Stimulated activated CD8-positive, alpha-beta memory T cell treated with anti-CD3 and anti-CD28 coated beads, Interleukin-7, amount 100 ng/mL, for 48 hours (primary cell): ENCODE results near the gene FBXO47.
A peak's percentile ranks its signal among the peaks of the same experiment; 100 is the strongest.

Source experiments
- DNase-seq, 2 donors: peaks; one replicate each; pipeline ENCODE4 v3.0.0-alpha.2; 2020; ENCODE audit warnings: low read depth in 1 of 2; ENCODE audit errors: extremely low read depth in 1 of 2

The FBXO47 gene, protein sequence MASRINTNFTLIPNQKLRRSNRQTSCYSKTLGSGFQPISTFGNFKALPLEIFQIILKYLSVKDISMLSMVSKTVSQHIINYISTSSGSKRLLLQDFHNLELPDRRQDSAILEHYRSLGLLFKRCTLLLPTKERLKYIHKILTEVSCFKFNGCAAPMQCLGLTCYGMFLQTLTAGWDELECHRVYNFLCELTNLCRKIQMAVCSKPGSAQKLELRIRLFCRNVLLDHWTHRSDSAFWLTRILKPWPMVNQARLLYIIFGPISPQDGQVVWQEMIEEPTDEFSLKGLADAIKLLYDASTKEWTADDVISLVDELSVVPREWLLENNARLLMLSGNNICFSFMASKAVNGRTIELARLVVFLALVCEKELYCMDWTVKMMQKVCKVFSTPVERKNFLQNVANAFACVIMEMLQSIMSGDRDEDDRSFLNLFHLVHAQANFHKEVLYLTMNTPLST

DNA sequence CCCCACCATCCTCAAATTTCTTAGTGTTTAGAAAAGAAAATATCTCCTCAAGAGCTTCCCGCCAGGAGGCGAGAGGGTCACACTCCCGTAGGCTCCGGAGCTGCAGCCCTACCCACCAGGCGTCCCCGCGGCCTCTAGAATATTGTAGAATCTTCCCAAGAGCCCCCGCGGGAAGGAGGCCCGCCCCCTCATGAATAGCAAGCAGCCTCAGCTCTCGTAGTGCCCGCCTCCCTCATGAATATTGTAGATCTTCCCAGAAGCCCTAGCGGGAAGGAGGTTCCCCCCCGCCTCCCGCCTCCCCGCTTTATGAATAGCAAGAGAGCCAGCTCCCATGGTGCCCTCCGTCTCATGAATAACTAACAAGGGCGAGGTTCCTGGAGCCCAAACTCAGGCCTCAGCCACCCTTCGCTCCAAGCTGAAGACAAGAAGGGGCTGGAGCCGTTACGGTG, at the start of gene FBXO47:
FBXO47 (minus strand) TSS at position 114 of the 449 bp plus-strand sequence. CDS start 4,378 bp downstream, outside the sequence.
- DNase-seq = peak; percentile 58 to 83

DNA sequence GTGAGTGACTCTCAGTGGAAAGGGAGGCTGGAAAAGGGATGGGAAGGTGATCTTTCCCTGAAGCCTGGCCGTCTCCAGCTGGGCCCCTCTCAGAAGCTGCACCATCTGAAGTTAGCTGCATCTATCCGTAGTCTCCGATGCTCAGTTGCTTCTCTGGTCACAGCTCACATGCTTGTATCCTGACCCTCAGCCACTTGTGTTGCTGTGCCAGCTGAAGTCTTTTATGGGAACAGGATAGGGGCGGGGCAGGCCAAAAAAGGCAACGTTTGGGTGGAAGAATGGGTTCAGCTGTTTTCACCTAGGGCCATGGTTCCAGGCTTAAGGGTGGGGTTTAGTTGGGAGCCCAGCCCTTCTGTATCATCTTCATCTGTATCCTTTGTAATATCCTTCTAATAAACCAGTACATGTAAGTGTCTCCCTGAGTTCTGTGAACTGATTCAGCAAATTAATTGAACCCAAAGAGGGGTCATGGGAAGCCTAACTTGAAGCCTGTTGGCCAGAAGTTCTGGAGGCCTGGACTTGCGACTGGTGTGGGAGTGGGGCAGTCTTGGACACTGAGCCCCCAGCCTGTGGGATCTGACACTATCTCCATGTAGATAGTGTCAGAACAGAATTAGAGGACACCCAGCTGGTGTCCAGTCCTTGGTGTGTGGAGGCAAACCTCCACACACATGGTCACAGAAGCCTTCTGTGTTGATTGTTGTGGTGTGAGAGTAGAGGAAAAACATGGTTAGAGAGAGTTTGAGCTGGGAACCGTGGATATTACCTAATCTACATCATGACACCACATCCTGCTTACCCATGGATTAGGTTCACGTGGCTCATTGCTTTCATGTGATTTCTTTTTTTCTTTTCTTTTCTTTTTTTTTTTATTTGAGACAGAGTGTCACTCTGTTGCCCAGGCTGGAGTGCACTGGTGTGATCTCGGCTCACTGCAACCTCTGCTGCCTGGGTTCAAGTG, 49.3 kb upstream of the FBXO47 start:
- DNase-seq = no peak

DNA sequence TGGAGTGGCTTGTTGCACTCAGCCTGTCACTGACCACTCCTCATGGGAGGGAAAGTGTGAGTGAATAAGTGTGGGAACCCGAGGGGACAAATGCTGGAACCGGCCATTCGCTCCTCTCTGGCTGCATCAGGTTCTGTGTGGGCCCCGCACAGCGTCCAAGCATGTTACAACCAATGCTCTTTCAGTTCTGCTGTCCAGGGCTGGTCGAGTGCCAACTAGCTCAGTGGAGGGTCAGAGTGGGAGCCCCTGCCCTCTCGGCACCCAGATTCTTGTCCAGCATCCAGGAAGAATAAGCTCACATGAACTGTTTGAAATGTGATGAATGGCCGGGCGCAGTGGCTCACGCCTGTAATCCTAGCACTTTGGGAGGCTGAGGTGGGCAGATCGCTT, 48.3 kb upstream of the FBXO47 start:
- DNase-seq = no peak

DNA sequence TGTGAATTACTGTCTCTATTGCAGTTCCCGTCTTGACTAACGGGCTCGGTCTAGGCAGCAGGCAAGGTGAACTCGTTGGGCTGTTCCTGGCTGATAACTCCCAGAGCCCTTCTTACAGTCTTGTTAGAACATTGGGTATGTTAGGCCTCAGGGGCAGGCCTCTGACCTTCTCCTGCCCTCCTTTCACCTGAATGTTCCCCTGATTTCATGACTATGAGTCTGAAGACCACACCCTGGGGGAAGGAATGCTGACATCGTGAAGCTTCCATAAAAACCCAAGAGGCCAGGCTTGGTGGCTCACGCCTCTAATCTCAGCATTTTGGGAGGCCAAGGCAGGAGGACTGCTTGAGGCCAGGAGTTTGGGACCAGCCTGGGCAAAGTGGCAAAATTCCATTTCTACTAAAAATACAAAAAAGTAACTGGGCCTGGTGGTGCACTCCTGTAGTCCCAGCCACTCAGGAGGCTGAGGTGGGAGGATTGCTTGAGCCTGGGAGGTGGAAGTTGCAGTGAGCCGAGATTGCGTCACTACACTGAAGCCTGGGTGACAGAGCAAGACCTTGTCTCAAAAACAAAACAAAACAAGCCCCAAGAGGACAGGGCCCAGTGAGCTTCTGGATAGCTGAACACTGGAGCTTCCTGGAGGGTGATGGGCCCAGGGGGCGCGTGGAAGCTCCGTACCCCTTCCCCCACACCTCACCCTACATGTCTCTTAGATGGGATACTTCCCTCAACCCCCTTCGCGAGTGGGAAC, 47.8 kb upstream of the FBXO47 start:
- DNase-seq = no peak

DNA sequence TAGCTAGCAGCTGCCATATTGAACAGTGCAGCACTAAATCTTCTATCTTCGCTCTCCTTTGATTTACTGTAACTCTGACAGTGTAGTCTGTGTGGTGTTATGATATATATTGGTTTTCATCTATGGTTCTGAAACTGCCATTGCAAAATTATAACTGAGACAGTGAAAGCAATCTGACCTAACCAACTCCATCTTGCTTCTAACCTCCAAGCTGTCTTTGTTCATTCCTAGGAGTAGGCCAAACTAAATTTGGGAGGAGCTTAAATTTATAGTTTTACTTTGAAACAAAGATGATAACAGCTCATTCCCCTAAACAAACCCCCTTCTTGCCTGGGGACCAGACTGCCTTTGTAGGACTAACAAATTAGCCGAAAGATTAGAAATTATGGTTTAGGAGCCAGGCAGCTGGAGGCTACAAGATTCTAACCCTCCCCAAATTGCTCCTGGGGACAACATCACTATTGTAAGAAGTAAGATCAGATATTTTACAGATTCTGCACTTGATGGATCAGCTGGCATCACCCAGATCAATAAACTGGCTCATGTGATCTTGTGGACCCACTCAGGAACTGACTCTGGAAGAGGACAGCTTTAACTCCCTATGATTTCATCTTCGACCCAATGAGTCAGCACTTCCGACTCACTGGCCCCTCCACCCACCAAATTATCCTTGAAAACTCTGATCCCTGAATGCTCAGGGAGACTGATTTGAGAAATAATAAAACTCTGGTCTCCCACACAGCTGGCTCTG, 47.0 kb upstream of the FBXO47 start:
- no peak for DNase-seq

DNA sequence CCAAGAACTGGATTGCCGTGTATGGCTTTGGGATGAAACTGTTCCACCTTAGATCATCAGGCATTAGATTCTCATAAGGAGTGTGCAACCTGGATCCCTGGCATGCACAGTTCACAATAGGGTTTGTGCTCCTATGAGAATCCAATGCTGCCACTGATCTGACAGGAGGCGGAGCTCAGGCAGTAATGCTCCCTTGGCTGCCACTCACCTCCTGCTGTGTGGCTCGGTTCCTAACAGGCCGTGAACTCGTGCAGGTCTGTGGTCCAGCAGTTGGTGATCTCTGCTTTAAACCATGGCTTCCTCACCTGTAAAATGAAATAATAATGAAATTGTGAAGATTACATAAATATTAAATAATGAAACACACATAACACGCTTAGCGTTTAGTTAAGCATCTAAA, 45.5 kb upstream of the FBXO47 start:
- DNase-seq = no peak

DNA sequence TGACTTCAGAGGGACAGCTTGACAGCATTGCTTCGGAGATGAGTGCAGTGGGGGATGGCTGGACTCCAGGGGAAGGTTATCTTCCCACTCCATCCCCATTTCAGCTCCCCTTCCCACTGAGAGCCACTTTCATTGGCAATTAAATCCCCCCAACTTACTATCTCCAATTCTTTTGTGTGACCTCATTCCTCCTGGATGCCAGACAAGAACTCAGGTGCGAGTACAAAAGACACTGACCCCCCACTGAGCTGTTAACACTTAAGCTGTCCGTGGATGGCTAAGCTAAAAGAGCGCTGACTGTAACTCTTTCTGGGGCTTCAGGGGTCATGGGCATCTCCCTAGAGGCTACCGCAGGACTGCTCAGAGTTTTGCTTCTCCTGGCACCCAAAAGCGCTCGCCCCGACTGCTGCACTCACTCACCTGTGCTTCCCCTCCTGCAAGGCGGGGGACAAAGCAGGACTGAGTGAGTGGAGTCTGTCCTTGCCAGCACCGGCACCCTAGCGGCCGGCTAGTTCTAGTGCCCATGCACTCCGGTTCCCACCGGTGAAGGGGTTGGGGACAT, 44.8 kb upstream of the FBXO47 start:
- DNase-seq = no peak

DNA sequence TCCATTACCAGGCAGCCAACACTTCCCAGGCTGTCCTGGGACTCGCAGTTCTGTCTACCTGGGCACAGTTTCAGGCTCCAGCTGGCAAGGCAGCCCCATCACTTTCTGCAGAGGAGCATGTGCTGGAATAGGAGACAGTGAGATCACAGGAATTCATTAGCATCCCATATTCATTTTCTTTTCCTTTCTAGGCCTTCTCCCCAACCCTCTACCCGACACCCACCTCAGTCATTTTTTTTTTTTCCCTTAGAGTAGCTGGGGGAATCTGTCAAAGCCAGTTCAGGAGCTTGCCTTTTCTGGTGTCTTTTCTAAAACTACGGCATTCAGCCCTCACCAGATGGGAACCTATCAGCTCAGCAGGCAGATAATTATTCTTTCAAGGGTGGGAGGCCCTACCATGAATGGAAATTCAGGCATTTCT, 42.4 kb upstream of the FBXO47 start:
- no peak for DNase-seq

DNA sequence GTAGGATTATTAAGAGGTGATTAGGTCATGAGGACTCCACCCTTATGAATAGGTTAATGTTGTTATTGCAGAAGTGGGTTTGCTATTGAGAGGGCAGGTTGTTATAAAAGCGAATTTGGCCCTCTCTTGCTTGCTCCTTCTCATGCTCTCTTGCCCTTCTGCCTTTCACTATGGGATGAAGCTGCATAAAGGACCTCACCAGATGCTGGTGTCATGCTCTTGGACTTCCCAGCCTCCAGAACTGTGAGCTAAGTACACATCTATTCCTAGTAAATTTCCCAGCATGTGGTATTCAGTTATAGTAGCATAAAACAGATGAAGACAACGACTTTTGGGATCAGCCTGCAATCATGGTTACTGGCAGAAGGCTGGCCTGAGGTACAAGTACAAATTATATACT, 41.4 kb upstream of the FBXO47 start:
- DNase-seq = no peak

DNA sequence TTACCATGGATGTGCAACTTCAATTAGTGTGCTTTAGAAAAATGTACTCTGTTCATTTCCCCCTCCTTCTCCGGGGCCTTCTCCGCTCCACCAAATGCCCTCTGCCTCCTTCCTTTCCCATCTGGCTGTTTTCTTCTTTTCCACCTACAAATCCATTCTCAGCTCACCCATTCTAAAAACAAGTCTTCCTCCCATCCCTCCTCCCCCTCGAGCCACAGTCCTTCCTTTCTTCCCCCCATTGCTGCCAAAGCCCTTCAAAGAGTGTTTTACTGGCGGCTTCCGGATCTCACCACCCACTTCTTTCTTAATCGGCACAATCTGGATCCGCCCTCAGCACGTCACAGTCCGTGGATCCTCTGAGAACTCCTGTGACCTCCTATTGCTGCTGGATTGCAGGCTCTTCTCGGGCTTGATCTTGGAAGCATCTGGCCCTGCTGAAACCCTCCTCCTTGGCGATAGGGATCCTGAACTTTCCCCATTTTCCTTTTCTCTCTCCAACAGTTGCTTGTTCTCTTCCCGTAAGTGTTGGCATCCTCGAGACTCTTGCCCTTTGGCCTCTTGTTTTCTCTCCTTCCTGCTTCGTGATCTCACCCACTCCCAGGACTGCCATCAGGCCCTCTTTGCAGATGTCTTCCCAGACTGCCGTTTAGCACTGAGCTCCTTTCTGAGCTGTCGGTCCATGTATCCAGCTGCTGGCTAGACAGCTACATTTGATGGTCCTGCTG, 36.0 kb upstream of the FBXO47 start:
- peak in 1 of 2 donors; percentile 25 for DNase-seq

DNA sequence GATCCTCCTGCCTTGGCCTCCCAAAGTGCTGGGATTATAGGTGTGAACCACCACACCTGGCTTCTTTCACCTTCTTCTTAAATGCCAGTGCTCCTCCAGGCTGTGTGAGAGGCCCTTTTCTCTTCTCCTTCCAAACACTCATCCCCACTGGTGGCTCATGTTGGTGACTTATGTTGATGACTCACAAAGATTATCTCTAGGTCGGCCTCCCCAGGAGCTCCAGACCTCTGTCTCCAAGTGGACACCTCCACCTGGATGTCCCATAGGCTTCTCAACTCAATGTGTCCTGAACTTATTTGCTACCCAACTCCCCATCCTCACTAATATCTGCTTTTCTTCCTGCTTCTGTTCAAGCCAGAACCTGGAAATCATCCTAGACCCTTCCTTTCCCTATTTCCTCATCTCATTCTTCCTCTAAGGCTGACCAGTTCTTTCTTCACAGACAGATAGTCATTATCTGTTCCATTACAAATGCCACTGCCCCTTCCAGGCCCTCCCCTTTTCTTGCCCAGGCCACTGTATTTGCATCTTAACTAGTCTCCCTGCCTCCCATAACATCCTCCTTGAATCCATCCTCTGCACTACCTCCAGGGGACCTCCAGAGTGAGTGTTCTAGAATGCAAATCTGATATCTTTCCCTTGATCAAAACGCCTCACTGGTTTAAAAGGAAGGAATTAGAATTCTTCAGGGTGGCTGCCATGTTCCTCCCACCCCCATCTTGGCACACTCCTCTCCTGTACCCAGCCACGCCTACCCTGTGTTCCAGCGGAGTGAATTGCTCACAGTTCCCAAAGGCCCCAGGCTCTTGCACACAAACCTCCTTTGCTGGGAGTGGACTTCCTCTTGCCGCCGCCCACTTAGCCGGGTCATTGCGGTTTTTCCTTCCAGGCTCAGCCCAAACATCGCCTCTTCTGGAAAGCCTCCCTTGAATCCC, 34.8 kb upstream of the FBXO47 start:
- DNase-seq = no peak

DNA sequence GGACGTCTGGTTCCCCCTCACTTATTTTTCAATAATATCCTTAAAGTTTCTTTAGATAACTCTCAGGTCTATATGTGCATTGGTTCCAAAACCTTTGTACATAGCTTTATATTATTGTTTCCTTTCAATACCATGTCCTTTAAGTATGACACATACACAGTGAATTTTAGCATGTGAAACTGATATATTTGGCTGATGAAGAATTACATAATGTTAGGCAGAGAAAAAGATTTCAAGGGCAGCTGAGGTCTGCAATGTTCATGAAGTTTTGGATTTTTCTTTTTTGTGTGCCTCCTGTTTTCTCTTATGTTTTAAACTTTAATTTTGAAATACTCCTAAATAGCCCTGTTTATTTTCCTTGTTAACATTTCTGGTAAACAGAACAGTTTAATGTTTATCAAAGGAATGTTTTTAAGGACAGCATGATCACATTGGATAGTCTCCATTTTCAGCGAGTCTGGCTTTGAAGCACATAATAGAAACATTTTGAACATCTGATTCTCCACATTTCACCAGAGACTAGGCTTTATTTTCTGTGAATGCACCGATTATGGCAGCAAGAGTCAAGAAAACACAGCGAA, 32.9 kb upstream of the FBXO47 start:
- no peak for DNase-seq

DNA sequence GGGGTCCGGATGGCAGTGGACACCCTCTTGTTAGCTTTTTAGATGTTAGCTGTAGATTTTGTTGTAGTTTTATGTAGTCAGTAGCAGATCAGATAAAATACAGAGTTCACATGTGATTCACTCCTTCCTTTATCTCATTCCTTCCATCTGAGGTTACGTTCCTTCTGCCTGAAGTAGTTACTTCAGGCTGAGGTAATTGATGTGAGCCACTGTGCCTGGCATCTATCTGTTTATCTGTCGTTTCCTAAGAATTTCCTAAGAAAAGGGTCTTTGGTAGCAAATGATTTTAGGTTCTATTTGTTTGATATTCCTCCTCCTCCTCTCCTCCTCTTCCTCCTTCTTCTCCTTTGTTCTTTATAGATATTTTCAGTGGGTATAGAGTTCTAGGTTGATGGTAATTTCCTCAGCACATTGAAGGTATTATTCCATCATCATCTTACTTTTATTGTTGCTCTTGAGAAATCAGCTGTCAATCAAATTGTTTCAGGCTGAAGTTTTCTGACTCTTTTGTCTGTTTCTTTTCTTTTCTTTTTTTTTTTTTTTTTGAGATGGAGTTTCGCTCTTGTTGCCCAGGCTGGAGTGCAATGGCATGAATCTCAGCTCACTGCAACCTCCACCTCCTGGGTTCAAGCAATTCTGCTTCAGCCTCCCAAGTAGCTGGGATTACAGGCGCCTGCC, 29.6 kb upstream of the FBXO47 start:
- no peak for DNase-seq

DNA sequence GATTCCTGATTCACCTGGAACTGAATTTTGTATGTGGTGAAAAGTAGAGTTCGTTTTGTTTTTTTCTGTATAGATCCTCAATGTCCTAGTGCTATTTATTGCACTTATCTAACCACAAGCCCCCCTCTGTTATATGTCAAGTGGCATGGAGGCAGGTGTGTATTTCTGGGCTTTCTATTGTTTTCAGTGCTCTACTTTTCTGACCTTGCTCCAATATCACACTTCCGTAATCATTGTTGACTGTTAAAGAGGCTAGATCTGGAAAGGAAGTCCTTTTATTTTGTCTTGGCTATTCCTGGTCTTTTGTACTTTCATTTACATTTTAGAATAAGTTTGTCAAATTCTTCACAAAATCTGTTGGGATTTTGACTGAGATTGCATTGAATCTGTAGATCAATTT, 26.8 kb upstream of the FBXO47 start:
- DNase-seq = no peak

DNA sequence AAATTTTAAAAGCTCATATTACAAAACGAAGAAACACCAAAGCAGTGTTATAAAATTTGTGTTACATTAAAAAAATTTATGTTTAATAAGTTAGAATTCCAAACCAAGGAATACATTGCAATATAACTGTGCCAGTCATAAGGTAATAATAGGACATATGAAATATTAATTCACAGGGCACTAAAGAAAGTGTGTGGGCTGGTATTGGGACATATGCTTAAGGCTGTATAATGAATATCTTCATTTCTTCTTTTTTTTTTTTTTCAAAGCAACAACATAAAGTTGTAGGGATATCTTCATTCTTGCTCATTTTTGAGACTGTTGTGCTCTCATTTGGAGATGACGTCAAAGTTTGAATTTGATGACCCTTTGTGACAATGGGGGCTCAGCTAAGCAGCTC, 17.5 kb upstream of the FBXO47 start:
- DNase-seq = no peak

DNA sequence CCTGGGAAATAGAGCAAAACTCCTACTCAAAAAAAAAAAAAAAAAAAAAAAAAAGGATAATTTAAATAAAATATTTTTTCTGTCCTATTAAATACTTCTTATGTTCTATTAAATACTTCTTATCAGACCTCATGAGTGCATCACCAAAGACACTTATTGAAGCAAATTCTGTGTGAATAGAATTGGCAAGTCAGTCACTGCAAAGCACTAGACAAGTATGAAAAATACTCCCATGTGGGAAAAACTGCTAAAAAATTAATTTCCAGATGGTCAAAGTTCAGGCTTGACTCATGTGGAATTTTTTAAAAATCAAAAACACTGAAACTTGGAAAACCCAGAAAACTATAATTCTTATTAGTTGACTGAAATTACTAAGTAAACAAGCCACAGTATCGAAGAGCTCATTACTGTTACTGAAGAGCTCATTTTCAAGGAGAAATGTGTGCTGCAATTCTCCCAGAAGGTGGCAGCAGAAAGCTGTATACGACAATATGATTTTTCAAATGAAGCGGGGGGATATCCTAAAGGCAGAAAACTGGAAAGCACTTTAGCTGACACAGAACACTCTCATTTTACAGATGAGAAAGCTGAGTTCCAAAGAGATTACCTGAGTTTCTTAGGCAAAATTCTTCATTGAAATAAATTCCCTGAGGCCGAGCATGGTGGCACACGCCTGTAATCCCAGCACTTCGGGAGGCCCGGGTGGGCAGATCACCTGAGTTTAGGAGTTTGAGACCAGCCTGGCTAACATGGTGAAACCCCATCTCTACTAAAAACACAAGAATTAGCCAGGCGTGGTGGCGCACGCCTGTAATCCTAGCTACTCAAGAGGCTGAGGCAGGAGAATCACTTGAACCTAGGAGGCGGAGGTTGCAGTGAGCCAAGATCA, 15.9 kb upstream of the FBXO47 start:
- DNase-seq = no peak
